Measurements from ENCODE around the gene SDHAF3. TPM values are rescaled to one million over a fixed set of nuclear protein-coding genes. Genes with fewer than 3 reads are reported as not detected.

The SDHAF3 gene
- total and polyA plus RNA-seq, 2 donors (not counting 3 experiments of a cell fraction or from before 2014, with no cell fraction given), result 1.7 to 5.2 TPM

- Histone ChIP-seq H3K9me3 (replicated peaks; ENCODE audit: control insufficient read depth, insufficient read depth, low read length) (no peaks in the 10 kb centered on the region), H3K9me1 (replicated peaks; ENCODE audit: control insufficient read depth, extremely low read depth, insufficient read depth, low read length) (no peaks in the 10 kb centered on the region), H3K4me1 (ENCODE audit: control insufficient read depth, extremely low read depth, insufficient read depth, low read length) (no peaks in the 10 kb centered on the region), H3K27me3 (ENCODE audit: control insufficient read depth in 2 of 2, insufficient read depth in 2 of 2, low read length in 2 of 2) (no peaks in the 10 kb centered on the region), H3K27ac (ENCODE audit: insufficient read depth, low read depth, low read length) (no peak overlapping the region), H3K9ac (replicated peaks; ENCODE audit: extremely low read depth, insufficient read depth, low read length) (no peak overlapping the region), H4K20me1 (replicated peaks; ENCODE audit: control insufficient read depth, extremely low read depth, insufficient read depth, low read length) (no peaks in the 10 kb centered on the region), H2AFZ (ENCODE audit: low read depth, low read length) (no peak overlapping the region), H3K4me3 (replicated peaks in 1 of 3; ENCODE audit: insufficient read depth in 1 of 3, low read depth in 1 of 3, low read length in 3 of 3) (no peak overlapping the region), H3K4me2 (ENCODE audit: insufficient read depth, low read length) (no peak overlapping the region), H3K79me2 (ENCODE audit: control insufficient read depth, insufficient read depth, low read length) (no peaks in the 10 kb centered on the region), H3K36me3 (ENCODE audit: control insufficient read depth in 2 of 2, extremely low read depth in 1 of 2, insufficient read depth in 2 of 2, low read length in 2 of 2) (no peaks in the 10 kb centered on the region)
- dilution Hi-C loops (cut with MboI; ENCODE audit: extremely low pct_ligation_motif_present, low sequenced_read_pairs) (no loop called here), intact Hi-C loops (cut with micrococcal nuclease) (no loop called here)
- TF ChIP-seq POLR2A (IDR thresholded peaks at IDR 0.05; ENCODE audit: low read depth, low read length) (no peak), FOS (IDR thresholded peaks at IDR 0.05; ENCODE audit: borderline replicate concordance, insufficient read depth, low read length) (no peak), JUN (IDR thresholded peaks at IDR 0.05; ENCODE audit: borderline replicate concordance, insufficient read depth, insufficient read length, low read depth) (no peak), GATA2 (IDR thresholded peaks at IDR 0.05; ENCODE audit: insufficient read depth, insufficient read length, low read depth, low read length) (no peak), MYC (IDR thresholded peaks at IDR 0.05; ENCODE audit: low read depth, low read length) (no peak), EZH2 (IDR thresholded peaks at IDR 0.05; ENCODE audit: borderline replicate concordance, low read depth, low read length, severe bottlenecking) (no peak), POLR2AphosphoS5 (IDR thresholded peaks at IDR 0.05; ENCODE audit: insufficient read depth, low read depth, low read length) (no peak)
- TF ChIP-seq, protein P1, sequence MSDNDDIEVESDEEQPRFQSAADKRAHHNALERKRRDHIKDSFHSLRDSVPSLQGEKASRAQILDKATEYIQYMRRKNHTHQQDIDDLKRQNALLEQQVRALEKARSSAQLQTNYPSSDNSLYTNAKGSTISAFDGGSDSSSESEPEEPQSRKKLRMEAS (IDR thresholded peaks at IDR 0.05; ENCODE audit: insufficient read depth, insufficient read length), result no peak
- TF ChIP-seq, protein P2, sequence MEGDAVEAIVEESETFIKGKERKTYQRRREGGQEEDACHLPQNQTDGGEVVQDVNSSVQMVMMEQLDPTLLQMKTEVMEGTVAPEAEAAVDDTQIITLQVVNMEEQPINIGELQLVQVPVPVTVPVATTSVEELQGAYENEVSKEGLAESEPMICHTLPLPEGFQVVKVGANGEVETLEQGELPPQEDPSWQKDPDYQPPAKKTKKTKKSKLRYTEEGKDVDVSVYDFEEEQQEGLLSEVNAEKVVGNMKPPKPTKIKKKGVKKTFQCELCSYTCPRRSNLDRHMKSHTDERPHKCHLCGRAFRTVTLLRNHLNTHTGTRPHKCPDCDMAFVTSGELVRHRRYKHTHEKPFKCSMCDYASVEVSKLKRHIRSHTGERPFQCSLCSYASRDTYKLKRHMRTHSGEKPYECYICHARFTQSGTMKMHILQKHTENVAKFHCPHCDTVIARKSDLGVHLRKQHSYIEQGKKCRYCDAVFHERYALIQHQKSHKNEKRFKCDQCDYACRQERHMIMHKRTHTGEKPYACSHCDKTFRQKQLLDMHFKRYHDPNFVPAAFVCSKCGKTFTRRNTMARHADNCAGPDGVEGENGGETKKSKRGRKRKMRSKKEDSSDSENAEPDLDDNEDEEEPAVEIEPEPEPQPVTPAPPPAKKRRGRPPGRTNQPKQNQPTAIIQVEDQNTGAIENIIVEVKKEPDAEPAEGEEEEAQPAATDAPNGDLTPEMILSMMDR (IDR thresholded peaks at IDR 0.05; ENCODE audit: extremely low read depth in 1 of 2, insufficient read depth in 1 of 2, low read depth in 1 of 2, low read length in 2 of 2), result no peak
- no peak for DNase-seq (ENCODE audit: low read depth, low spot score)
- ChIA-PET CTCF (no interaction called here), POLR2A (no interaction called here)
- BruUV-seq (replicated peaks), result no TSS peak
- FAIRE-seq, result no peak
Measured at GRCh38 chr7:97226541-97226940, 109.0 kb downstream of the SDHAF3 start.

Other genes starting within 250 kb of the SDHAF3 start
- gene DLX6, start 112.1 kb upstream of the SDHAF3 start, total RNA-seq, result not detected in 2 replicates
- gene DLX6, start 112.1 kb upstream of the SDHAF3 start, polyA plus RNA-seq, result not detected in 2 replicates
- not detected in 2 replicates for gene DLX5, start 92.9 kb upstream of the SDHAF3 start, total RNA-seq
- gene DLX5, start 92.9 kb upstream of the SDHAF3 start, polyA plus RNA-seq, result not detected in 2 replicates

Measured in endothelial cell of umbilical vein (primary cell).